Activated CD8-positive, alpha-beta memory T cell treated with anti-CD3 and anti-CD28 coated beads, Interleukin-2, amount 10 ng/mL, durations not matched to agents 7 days and 5 days (primary cell): Measurements from ENCODE around the gene ALAS1. TPM values are rescaled to one million over a fixed set of nuclear protein-coding genes. Genes with fewer than 3 reads are reported as not detected.
A peak's percentile ranks its signal among the peaks of the same experiment; 100 is the strongest.

Source experiments
- ATAC-seq: fragments of 150-1000 bp; cut with Tn5 transposase; one replicate; pipeline ENCODE4 v1.10.0; 2021; ENCODE audit warnings: moderate library complexity
- CTCF ChIA-PET: fragments of 350-600 bp; sonication (Branson Sonifier 250); formaldehyde crosslinking; loops from one replicate; lab custom pipeline; 2021; ENCODE audit warnings: antibody characterized with exemption; lab: Charles Lee
- DNase-seq: peaks from one replicate; pipeline ENCODE4 v3.0.0-alpha.2; 2020
- H3K27ac Mint-ChIP-seq: one replicate; pipeline ENCODE4 v1.8.0; 2021; ENCODE audit warnings: mild to moderate bottlenecking, mixed read lengths
- H3K27me3 Mint-ChIP-seq: one replicate; pipeline ENCODE4 v1.8.0; 2021; ENCODE audit warnings: mixed read lengths
- H3K36me3 Mint-ChIP-seq: one replicate; pipeline ENCODE4 v1.8.0; 2021; ENCODE audit warnings: mild to moderate bottlenecking, mixed read lengths
- H3K4me1 Mint-ChIP-seq: one replicate; pipeline ENCODE4 v1.8.0; 2021; ENCODE audit warnings: mixed read lengths
- H3K4me3 Mint-ChIP-seq: one replicate; pipeline ENCODE4 v1.8.0; 2021; ENCODE audit warnings: mild to moderate bottlenecking, moderate library complexity, mixed read lengths
- H3K9me3 Mint-ChIP-seq: one replicate; pipeline ENCODE4 v1.8.0; 2022; ENCODE audit warnings: low read depth, mixed read lengths
- total RNA-seq, 2 experiments: library from RNA; stranded (reverse); gene quantifications; one replicate each; pipeline ENCODE4 v1.2.3, GENCODE V29; 2021

Gene ALAS1
- total RNA-seq, 2 experiments from 2014 or later = 61.3 to 84.2 TPM

DNA sequence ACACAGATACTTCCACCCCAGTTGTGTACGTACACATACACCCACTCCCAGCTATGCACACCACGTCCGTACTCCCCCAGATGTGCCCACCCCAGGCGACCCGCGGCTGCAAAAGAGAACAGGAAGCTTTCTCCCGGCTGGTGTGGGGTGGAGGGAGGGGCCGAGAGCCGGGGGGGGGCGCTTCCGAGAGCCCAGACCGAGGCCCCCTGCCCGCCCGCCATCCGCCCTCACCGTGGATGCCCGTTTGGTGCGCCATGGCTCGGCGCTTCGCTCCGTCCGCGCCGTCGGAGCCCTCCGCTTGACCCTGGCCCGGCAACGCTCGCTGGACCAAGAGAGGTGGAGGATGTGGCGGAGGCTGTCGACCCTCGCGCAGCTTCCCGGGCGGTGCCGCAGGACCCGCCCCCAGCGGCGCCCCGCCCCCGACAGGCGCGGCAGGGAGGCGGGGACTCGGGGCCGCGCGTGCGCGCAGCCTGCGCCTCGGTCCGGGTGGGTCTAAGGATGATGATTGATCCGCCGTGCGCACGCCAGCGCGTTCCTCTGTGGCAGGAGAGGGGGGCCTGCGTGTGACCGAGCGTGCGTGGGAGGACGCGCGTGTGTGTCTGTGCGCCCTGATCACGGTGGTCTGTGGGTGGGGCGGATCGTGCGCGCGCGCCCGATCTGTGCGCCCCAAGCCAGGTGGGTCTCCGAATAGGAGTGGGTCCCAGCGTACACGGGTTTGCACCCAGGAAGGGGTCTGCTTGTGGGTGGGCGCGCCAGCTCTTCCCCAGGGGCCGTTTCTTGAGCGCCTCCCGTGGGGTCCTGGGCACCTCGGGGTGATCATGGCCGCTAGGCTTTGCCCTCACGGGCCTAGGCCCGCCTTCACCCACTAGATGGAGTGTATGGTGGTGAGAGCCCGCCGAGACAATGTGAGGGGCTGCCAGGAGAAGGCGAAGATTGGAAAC lies 41.1 kb downstream of the ALAS1 start, which contains the start of gene TWF2:
TWF2 (minus strand) TSS at position 398 of the 941 bp plus-strand sequence; CDS start at position 256, 142 bp downstream.
- peaks cover 28% of the 10 kb centered on the region for H3K36me3 Mint-ChIP-seq
- ATAC-seq (peak; percentile 86), DNase-seq (peak; percentile 87)
- peak within 1 kb of the TSS; percentile 95 for H3K27ac Mint-ChIP-seq
- H3K9me3 Mint-ChIP-seq = no peaks in the 10 kb centered on the region
- peaks cover 68% of the 10 kb centered on the region for H3K4me1 Mint-ChIP-seq
- no peaks in the 10 kb centered on the region for H3K27me3 Mint-ChIP-seq
- CTCF ChIA-PET = interaction anchor here (0.7 to 13.8 kb wide), 13 partner anchors 9 to 207 kb away, joined by 3 to 176 read pairs (median 4); partner anchors contain the start of genes GLYCTK, TLR9 and WDR82
- H3K4me3 Mint-ChIP-seq = peak within 1 kb of the TSS; percentile 96

DNA sequence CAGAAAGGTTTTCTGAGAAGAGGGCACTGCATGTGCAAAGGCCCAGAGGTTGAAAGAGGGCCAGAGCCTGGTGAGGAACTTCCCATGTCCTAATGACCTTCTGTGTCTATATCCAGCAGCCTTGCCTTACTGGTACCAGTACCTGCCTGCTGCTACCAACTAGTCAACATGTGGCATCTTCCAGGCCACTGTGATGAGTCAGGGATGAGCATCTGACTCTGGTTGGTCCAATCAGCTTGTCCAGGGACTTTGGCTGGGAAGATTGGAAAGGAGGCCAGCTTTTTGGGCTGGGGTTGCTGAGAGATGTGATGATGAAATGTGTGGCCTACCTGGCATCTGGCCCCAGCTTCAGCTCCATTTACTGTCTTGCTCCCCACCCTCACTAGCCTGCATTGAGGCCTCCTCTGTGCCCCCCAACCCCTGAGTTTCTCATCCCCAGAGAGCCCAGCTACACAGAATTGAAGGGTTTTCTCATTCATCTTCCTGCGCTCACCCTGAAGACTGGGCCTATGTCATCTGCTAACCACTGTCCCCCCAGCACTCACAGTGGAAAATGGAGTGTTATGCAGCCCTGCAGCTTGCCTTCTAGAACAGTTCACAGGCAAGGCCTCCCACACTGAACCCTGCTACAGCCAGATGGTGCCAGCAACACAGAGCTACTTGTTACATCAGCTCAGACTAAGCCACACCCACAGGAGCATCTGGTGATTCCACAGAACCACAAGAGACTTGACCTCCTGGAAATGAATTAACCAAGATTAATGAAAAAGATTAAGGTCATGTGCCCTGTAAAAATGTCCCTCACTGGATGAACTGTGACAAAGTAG lies 42.3 kb downstream of the ALAS1 start:
- Mint-ChIP-seq H3K27me3 (no peaks in the 10 kb centered on the region), H3K27ac (peak overlapping the region; percentile 95), H3K9me3 (no peaks in the 10 kb centered on the region), H3K4me3 (peak overlapping the region; percentile 96), H3K36me3 (peaks cover 23% of the 10 kb centered on the region), H3K4me1 (peaks cover 75% of the 10 kb centered on the region)
- DNase-seq (peak; percentile 86), ATAC-seq (peak; percentile 34)
- CTCF ChIA-PET = interaction anchor here (0.7 to 13.8 kb wide), 14 partner anchors 9 to 206 kb away, joined by 3 to 176 read pairs (median 6); partner anchors contain the start of genes TLR9 and WDR82

GRCh38 chr3:52240886-52241370 lies 43.0 kb downstream of the ALAS1 start:
- ATAC-seq = no peak
- peak overlapping the region; percentile 96 for H3K4me3 Mint-ChIP-seq
- peak overlapping the region; percentile 95 for H3K27ac Mint-ChIP-seq
- H3K36me3 Mint-ChIP-seq = peaks cover 22% of the 10 kb centered on the region
- CTCF ChIA-PET = interaction anchor here (0.9 to 13.8 kb wide), 13 partner anchors 10 to 206 kb away, joined by 3 to 176 read pairs (median 6); partner anchors contain the start of gene WDR82
- H3K4me1 Mint-ChIP-seq = peaks cover 70% of the 10 kb centered on the region
- H3K9me3 Mint-ChIP-seq = no peaks in the 10 kb centered on the region
- no peaks in the 10 kb centered on the region for H3K27me3 Mint-ChIP-seq
- DNase-seq = no peak

- no peaks in the 10 kb centered on the region for H3K9me3 Mint-ChIP-seq
- H3K36me3 Mint-ChIP-seq = peaks cover 26% of the 10 kb centered on the region
- ATAC-seq (no peak), DNase-seq (no peak)
- H3K27ac Mint-ChIP-seq = peak overlapping the region; percentile 80
- CTCF ChIA-PET = interaction anchor here (1.6 to 13.8 kb wide), 4 partner anchors 12 to 49 kb away, joined by 6 to 176 read pairs (median 33); partner anchors contain the start of gene WDR82
- no peaks in the 10 kb centered on the region for H3K27me3 Mint-ChIP-seq
- H3K4me1 Mint-ChIP-seq = peaks cover 68% of the 10 kb centered on the region
- no peak overlapping the region for H3K4me3 Mint-ChIP-seq
These were observed 44.1 kb downstream of the ALAS1 start for GRCh38 chr3:52242039-52242438.

GRCh38 chr3:52243791-52244628 lies 46.0 kb downstream of the ALAS1 start:
- H3K36me3 Mint-ChIP-seq = peaks cover 37% of the 10 kb centered on the region
- H3K4me1 Mint-ChIP-seq = peaks cover 73% of the 10 kb centered on the region
- CTCF ChIA-PET = interaction anchor here (0.8 to 13.8 kb wide), 7 partner anchors 9 to 68 kb away, joined by 3 to 176 read pairs (median 11); partner anchors contain the start of gene WDR82
- no peaks in the 10 kb centered on the region for H3K27me3 Mint-ChIP-seq
- peak overlapping the region; percentile 75 for H3K27ac Mint-ChIP-seq
- peak overlapping the region; percentile 79 for H3K4me3 Mint-ChIP-seq
- DNase-seq (peak; percentile 72), ATAC-seq (peak; percentile 5)
- H3K9me3 Mint-ChIP-seq = no peaks in the 10 kb centered on the region

GRCh38 chr3:52245322-52246263 lies 47.6 kb downstream of the ALAS1 start, which contains the start of gene PPM1M:
Gene PPM1M, plus strand, starts transcription at chr3:52245759. Its CDS starts 66 bp downstream, at chr3:52245825.
- peak within 1 kb of the TSS; percentile 91 for H3K4me3 Mint-ChIP-seq
- H3K36me3 Mint-ChIP-seq = peaks cover 46% of the 10 kb centered on the region
- CTCF ChIA-PET = interaction anchor here (1.2 to 13.8 kb wide), 7 partner anchors 12 to 94 kb away, joined by 4 to 176 read pairs (median 6); partner anchors contain the start of gene WDR82
- DNase-seq (peak; percentile 74), ATAC-seq (peak; percentile 67)
- no peaks in the 10 kb centered on the region for H3K9me3 Mint-ChIP-seq
- H3K4me1 Mint-ChIP-seq = peaks cover 79% of the 10 kb centered on the region
- no peaks in the 10 kb centered on the region for H3K27me3 Mint-ChIP-seq
- peak within 1 kb of the TSS; percentile 90 for H3K27ac Mint-ChIP-seq

DNA sequence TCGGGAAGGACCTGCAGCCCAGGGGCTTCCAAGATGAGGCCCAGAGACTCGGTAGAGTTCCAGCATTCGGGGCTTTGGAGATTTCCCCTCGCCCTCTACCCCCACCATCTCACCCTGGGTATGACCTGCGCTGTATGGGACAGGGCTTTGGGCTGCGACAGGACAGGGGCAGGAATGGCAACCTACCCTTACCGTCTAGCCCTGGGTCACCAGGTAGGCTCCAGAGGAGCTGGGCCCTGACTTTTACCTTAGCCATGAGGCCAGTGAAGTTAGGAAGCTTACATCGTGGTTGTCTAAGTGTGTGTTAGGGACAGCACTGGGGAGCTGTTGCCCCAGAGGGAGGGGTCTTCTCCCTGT lies 48.3 kb downstream of the ALAS1 start:
- Mint-ChIP-seq H3K36me3 (peaks cover 43% of the 10 kb centered on the region), H3K4me3 (peak overlapping the region; percentile 91), H3K27ac (peak overlapping the region; percentile 90), H3K9me3 (no peaks in the 10 kb centered on the region), H3K27me3 (no peaks in the 10 kb centered on the region), H3K4me1 (peaks cover 76% of the 10 kb centered on the region)
- CTCF ChIA-PET = interaction anchor here (1.1 to 13.8 kb wide), 8 partner anchors 13 to 93 kb away, joined by 3 to 176 read pairs (median 6); partner anchors contain the start of gene WDR82
- DNase-seq (no peak), ATAC-seq (peak; percentile 18)

DNA sequence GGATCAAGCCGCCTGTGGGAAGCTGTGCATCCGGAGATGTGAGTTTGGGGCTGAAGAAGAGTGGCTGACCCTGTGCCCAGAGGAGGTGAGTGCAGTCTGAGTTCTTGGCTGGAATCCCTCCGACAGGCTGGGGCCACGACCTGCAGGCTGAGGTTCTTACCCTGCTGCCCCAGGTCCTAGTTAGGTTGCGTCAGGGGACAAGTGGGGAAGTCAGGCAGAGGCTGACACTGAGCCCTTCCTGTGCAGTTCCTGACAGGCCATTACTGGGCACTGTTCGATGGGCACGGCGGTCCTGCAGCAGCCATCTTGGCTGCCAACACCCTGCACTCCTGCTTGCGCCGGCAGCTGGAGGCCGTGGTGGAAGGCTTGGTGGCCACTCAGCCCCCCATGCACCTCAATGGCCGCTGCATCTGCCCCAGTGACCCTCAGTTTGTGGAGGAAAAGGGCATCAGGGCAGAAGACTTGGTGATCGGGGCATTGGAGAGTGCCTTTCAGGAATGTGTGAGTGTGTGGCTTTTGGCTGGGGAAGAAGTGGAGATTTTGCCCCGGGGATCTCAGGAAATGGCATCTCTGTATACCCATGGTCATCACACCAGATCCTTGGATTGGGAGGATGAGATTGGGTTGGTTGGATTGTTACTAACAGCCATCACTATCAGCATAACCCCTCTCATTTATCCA lies 48.9 kb downstream of the ALAS1 start:
- ATAC-seq (peak; percentile 3), DNase-seq (peak; percentile 55)
- no peaks in the 10 kb centered on the region for H3K9me3 Mint-ChIP-seq
- no peaks in the 10 kb centered on the region for H3K27me3 Mint-ChIP-seq
- CTCF ChIA-PET = interaction anchor here (1.1 to 13.8 kb wide), 7 partner anchors 14 to 93 kb away, joined by 3 to 176 read pairs (median 6); partner anchors contain the start of gene WDR82
- peak overlapping the region; percentile 90 for H3K27ac Mint-ChIP-seq
- H3K4me1 Mint-ChIP-seq = peaks cover 73% of the 10 kb centered on the region
- H3K36me3 Mint-ChIP-seq = peaks cover 46% of the 10 kb centered on the region
- H3K4me3 Mint-ChIP-seq = peak overlapping the region; percentile 91

DNA sequence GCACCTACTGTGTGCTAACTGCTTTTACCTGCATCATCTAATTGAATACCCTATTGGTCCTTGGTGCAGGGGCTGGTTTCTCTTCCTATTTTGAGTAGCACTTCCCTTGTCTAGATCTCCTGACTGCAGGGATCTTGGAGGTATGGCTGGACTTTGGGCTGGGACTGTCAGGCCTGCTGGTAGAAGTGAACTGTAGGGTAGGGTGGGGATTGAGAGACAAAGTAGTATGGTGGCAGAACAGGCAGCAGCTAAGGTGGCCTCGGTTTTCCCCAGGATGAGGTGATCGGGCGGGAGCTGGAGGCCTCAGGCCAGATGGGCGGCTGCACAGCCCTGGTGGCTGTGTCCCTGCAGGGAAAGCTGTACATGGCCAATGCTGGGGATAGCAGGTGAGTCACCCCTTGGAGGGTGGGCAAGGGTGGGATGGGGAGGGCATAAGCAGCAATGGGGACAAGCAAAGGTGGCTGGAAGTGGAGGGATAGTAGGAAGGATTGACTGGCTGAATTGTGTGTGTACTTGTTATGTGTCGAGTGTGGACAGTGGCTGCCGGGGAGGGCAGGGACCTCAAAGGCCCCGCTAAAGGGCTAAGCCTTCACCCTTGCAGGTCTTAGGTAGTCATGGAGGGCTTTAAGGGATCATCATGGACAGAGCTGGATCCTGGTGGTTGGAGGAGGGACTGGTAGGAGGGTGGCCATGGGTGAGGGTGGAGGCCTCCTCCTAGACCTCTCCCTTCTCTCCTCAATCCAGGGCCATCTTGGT lies 49.6 kb downstream of the ALAS1 start:
- Mint-ChIP-seq H3K27me3 (no peaks in the 10 kb centered on the region), H3K27ac (peak overlapping the region; percentile 90), H3K9me3 (no peaks in the 10 kb centered on the region), H3K4me3 (peak overlapping the region; percentile 91), H3K4me1 (peaks cover 75% of the 10 kb centered on the region), H3K36me3 (peaks cover 45% of the 10 kb centered on the region)
- DNase-seq (no peak), ATAC-seq (no peak)
- CTCF ChIA-PET = interaction anchor here (0.8 to 7.5 kb wide), 7 partner anchors 9 to 31 kb away, joined by 3 to 48 read pairs (median 6); partner anchors contain the start of genes TWF2 and WDR82

DNA sequence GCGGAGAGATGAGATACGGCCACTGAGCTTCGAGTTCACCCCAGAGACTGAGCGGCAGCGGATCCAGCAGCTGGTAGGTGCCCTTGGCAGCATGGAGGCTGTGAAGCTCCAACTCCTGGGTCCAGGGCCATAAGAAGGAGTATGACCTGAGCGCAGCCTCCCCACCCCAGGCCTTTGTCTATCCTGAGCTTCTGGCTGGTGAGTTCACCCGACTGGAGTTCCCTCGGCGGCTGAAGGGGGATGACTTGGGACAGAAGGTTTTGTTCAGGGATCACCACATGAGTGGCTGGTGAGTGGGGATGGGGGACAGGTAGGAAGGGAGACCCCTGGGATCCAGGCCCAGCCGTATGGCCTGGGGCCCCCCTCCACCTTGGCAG lies 50.2 kb downstream of the ALAS1 start:
- Mint-ChIP-seq H3K36me3 (peaks cover 49% of the 10 kb centered on the region), H3K27me3 (no peaks in the 10 kb centered on the region), H3K27ac (peak overlapping the region; percentile 90), H3K4me1 (peaks cover 79% of the 10 kb centered on the region), H3K4me3 (no peak overlapping the region), H3K9me3 (no peaks in the 10 kb centered on the region)
- no peak for DNase-seq
- no peak for ATAC-seq
- CTCF ChIA-PET = interaction anchor here (0.8 to 7.5 kb wide), 7 partner anchors 9 to 30 kb away, joined by 3 to 48 read pairs (median 6); partner anchors contain the start of genes TWF2 and WDR82
